ENCODE results near the gene TUBB3.

- TF ChIP-seq SP1 (CRISPR knock-in tag; conservative IDR thresholded peaks at IDR 0.05) (no peak), CTCF (IDR thresholded peaks at IDR 0.05) (no peak), ZNF232 (CRISPR knock-in tag; IDR thresholded peaks at IDR 0.05) (no peak), ATF2 (CRISPR knock-in tag; IDR thresholded peaks at IDR 0.05; ENCODE audit: borderline replicate concordance, low read depth) (no peak), ZNF121 (CRISPR knock-in tag; IDR thresholded peaks at IDR 0.05) (no peak), JUN (CRISPR knock-in tag; IDR thresholded peaks at IDR 0.05) (no peak), GRHL2 (CRISPR knock-in tag; IDR thresholded peaks at IDR 0.05; ENCODE audit: insufficient replicate concordance, severe bottlenecking) (no peak), ZNF423 (CRISPR knock-in tag; IDR thresholded peaks at IDR 0.05) (no peak), MAX (CRISPR knock-in tag; IDR thresholded peaks at IDR 0.05) (no peak), PRDM15 (CRISPR knock-in tag; IDR thresholded peaks at IDR 0.05) (no peak)
These were observed 3.4 kb upstream of the TUBB3 start for GRCh38 chr16:89919535-89920406.

Measured in WTC11 (cell line).